Measurements from ENCODE around the gene ACTR3. TPM values are rescaled to one million over a fixed set of nuclear protein-coding genes. Genes with fewer than 3 reads are reported as not detected.

The ACTR3 gene
- total RNA-seq, 2 donors from 2014 or later: 142 to 177 TPM

- peaks cover 5% of the 10 kb centered on the region for H3K36me3 ChIP-seq
These were observed 25.4 kb downstream of the ACTR3 start for GRCh38 chr2:113915082-113915819.

GRCh38 chr2:113918229-113918628, 28.3 kb downstream of the ACTR3 start:
- TF ChIP-seq, protein P1, sequence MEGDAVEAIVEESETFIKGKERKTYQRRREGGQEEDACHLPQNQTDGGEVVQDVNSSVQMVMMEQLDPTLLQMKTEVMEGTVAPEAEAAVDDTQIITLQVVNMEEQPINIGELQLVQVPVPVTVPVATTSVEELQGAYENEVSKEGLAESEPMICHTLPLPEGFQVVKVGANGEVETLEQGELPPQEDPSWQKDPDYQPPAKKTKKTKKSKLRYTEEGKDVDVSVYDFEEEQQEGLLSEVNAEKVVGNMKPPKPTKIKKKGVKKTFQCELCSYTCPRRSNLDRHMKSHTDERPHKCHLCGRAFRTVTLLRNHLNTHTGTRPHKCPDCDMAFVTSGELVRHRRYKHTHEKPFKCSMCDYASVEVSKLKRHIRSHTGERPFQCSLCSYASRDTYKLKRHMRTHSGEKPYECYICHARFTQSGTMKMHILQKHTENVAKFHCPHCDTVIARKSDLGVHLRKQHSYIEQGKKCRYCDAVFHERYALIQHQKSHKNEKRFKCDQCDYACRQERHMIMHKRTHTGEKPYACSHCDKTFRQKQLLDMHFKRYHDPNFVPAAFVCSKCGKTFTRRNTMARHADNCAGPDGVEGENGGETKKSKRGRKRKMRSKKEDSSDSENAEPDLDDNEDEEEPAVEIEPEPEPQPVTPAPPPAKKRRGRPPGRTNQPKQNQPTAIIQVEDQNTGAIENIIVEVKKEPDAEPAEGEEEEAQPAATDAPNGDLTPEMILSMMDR (IDR thresholded peaks at IDR 0.05): no peak
- no peak for DNase-seq (ENCODE audit: low spot score)
- Histone ChIP-seq H3K27me3 (replicated peaks; ENCODE audit: insufficient read depth) (no peaks in the 10 kb centered on the region), H3K36me3 (peaks cover 5% of the 10 kb centered on the region), H3K27ac (no peak overlapping the region), H3K9me3 (no peaks in the 10 kb centered on the region), H3K4me1 (ENCODE audit: control insufficient read depth in 1 of 2, low read depth in 2 of 2) (peaks cover 0 to 17% of the 10 kb centered on the region in 2 donors), H3K4me3 (no peak overlapping the region)
- no peak for ATAC-seq (ENCODE audit: insufficient number of reproducible peaks, low FRiP score, low read depth)

More at GRCh38 chr2:113915082-113915819, 25.4 kb downstream of the ACTR3 start:
- Histone ChIP-seq H3K4me1 (ENCODE audit: control insufficient read depth in 1 of 2, low read depth in 2 of 2) (peaks cover 7 to 8% of the 10 kb centered on the region in 2 donors), H3K27me3 (replicated peaks; ENCODE audit: insufficient read depth) (no peaks in the 10 kb centered on the region), H3K4me3 (no peak overlapping the region), H3K9me3 (no peaks in the 10 kb centered on the region), H3K27ac (no peak overlapping the region)
- DNase-seq (ENCODE audit: low spot score) (no peak), ATAC-seq (ENCODE audit: insufficient number of reproducible peaks, low FRiP score, low read depth) (no peak)
- TF ChIP-seq, protein P1 (IDR thresholded peaks at IDR 0.05): no peak

DNA sequence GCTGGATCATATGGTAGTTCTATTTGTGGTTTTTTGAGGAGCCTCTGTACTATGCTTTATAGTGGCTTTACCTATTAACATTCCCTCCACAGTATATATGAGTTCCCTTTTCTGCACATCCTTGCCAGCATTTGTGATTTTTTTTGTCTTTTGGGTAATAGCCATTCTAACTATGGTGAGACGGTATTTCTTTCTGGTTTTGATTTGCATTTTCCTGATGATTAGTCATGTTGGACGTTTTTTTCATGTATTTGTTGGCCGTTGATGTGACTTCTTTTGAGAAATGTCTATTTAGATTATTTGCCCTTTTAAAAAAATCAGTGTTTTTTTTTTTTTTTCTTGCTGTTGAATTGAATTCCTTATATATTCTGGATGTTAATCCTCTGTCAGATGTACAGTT, 31.1 kb downstream of the ACTR3 start:
- ATAC-seq (ENCODE audit: insufficient number of reproducible peaks, low FRiP score, low read depth) (no peak), DNase-seq (ENCODE audit: low spot score) (no peak)
- Histone ChIP-seq H3K27me3 (replicated peaks; ENCODE audit: insufficient read depth) (no peaks in the 10 kb centered on the region), H3K27ac (no peak overlapping the region), H3K9me3 (no peaks in the 10 kb centered on the region), H3K4me1 (ENCODE audit: control insufficient read depth in 1 of 2, low read depth in 2 of 2) (peaks cover 0 to 19% of the 10 kb centered on the region in 2 donors), H3K36me3 (peaks cover 5% of the 10 kb centered on the region), H3K4me3 (no peak overlapping the region)
- TF ChIP-seq, protein P1 (IDR thresholded peaks at IDR 0.05): no peak

GRCh38 chr2:113922335-113922734, 32.4 kb downstream of the ACTR3 start:
- Histone ChIP-seq H3K9me3 (no peaks in the 10 kb centered on the region), H3K27ac (no peak overlapping the region), H3K36me3 (peaks cover 5% of the 10 kb centered on the region), H3K4me1 (ENCODE audit: control insufficient read depth in 1 of 2, low read depth in 2 of 2) (peaks cover 0 to 27% of the 10 kb centered on the region in 2 donors), H3K4me3 (no peak overlapping the region), H3K27me3 (replicated peaks; ENCODE audit: insufficient read depth) (no peaks in the 10 kb centered on the region)
- TF ChIP-seq, protein P1 (IDR thresholded peaks at IDR 0.05): no peak
- ATAC-seq (ENCODE audit: insufficient number of reproducible peaks, low FRiP score, low read depth) (no peak), DNase-seq (ENCODE audit: low spot score) (no peak)

GRCh38 chr2:113922784-113923183, 32.9 kb downstream of the ACTR3 start:
- no peaks in the 10 kb centered on the region for H3K27me3 ChIP-seq (replicated peaks; ENCODE audit: insufficient read depth)
- TF ChIP-seq, protein P1 (IDR thresholded peaks at IDR 0.05): no peak
- DNase-seq (ENCODE audit: low spot score) (no peak), ATAC-seq (ENCODE audit: insufficient number of reproducible peaks, low FRiP score, low read depth) (no peak)
- H3K4me1 ChIP-seq (ENCODE audit: control insufficient read depth in 1 of 2, low read depth in 2 of 2): peaks cover 0 to 27% of the 10 kb centered on the region in 2 donors
- H3K9me3 ChIP-seq: no peaks in the 10 kb centered on the region
- H3K4me3 ChIP-seq: no peak overlapping the region
- H3K27ac ChIP-seq: no peak overlapping the region
- H3K36me3 ChIP-seq: peaks cover 5% of the 10 kb centered on the region
